Stimulated activated naive CD8-positive, alpha-beta T cell treated with anti-CD3 and anti-CD28 coated beads, Interleukin-15, Interleukin-2, amounts not matched to agents 100 ng/mL and 50 ng/mL, for 24 hours (primary cell): ENCODE results near the gene JMJD1C.
"Not testable (repeated sequence)": the region's sequence is repeated elsewhere in the genome, so short reads cannot be mapped to it uniquely, and the experiment has no call there.

Experiments used
- H3K27ac Mint-ChIP-seq: one replicate; pipeline ENCODE4 v1.8.0; 2021; ENCODE audit warnings: mild to moderate bottlenecking, mixed read lengths
- H3K27me3 Mint-ChIP-seq: one replicate; pipeline ENCODE4 v1.8.0; 2021; ENCODE audit warnings: mixed read lengths
- H3K36me3 Mint-ChIP-seq: one replicate; pipeline ENCODE4 v1.8.0; 2021; ENCODE audit warnings: low read depth, mixed read lengths
- H3K4me1 Mint-ChIP-seq: one replicate; pipeline ENCODE4 v1.8.0; 2021; ENCODE audit warnings: low read depth, mixed read lengths
- H3K4me3 Mint-ChIP-seq: one replicate; pipeline ENCODE4 v1.8.0; 2021; ENCODE audit warnings: mild to moderate bottlenecking, mixed read lengths
- H3K9me3 Mint-ChIP-seq: one replicate; pipeline ENCODE4 v1.8.0; 2021; ENCODE audit warnings: mixed read lengths

Gene JMJD1C

GRCh38 chr10:63493004-63493403 is 27.2 kb upstream of the JMJD1C start:
- Mint-ChIP-seq H3K27me3 (no peaks in the 10 kb centered on the region), H3K4me3 (no peak overlapping the region), H3K9me3 (no peaks in the 10 kb centered on the region), H3K36me3 (peaks cover 25% of the 10 kb centered on the region), H3K27ac (no peak overlapping the region), H3K4me1 (peaks cover 16% of the 10 kb centered on the region)

- not testable (repeated sequence) for H3K4me3 Mint-ChIP-seq, H3K9me3 Mint-ChIP-seq, H3K27me3 Mint-ChIP-seq, H3K27ac Mint-ChIP-seq
- Mint-ChIP-seq H3K4me1 (peaks cover 14% of the 10 kb centered on the region), H3K36me3 (peaks cover 25% of the 10 kb centered on the region)
These were observed 26.5 kb upstream of the JMJD1C start for GRCh38 chr10:63492317-63492690.

DNA sequence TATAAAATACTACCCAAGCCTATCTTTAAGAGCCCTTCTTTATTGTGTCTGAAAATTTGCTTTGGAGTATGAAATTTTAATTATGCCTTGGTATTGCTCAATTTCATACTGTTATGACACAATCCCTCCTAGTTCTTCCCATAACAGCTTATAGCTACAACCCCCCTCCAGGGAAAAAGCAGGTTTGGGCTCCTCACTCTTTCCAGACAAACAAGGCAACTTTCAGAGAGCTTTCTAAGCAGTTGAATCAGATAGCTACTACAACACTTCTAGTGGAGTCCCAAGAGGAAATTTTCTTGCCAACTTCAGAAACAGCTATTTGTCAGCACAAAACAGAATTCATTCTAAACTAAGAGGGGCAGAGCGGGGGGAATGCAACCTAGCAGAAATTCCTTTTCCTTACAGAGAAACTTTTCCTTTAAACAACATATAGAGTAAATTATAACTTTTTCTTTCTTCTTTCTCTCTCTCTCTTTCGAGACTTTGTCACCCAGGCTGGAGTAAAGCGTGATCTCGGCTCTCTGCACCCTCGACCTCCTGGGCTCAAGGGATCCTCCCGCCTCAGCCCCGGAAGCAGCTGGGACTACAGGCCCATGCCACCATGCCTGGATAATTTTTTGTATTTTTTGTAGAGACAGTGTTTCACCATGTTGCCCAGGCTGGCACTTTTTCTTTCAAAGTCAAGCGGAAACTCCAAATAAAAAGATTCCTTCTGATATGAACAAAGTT is 26.0 kb upstream of the JMJD1C start:
- no peaks in the 10 kb centered on the region for H3K9me3 Mint-ChIP-seq
- peaks cover 24% of the 10 kb centered on the region for H3K36me3 Mint-ChIP-seq
- H3K4me1 Mint-ChIP-seq: peaks cover 11% of the 10 kb centered on the region
- H3K27me3 Mint-ChIP-seq: no peaks in the 10 kb centered on the region
- no peak overlapping the region for H3K4me3 Mint-ChIP-seq
- peak overlapping the region; percentile 37 for H3K27ac Mint-ChIP-seq

DNA sequence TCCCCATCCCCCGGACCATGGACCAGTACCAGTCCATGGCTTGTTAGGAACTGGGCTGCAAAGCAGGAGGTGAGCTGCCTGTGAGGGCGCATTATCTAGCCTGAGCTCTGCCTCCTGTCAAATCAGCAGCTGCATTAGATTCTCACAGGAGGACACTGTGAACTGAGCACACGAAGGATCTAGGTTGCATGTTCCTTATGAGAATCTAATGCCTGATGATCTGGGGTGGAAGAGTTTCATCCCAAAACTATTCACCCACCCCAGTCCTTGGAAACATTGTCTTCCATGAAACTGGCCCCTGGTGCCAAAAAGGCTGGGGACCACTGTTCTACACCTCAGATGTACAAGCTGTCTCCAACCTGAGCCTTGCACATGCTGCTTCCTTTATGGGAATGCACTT is 24.1 kb upstream of the JMJD1C start:
- H3K4me3 Mint-ChIP-seq: no peak overlapping the region
- H3K27ac Mint-ChIP-seq: no peak overlapping the region
- no peaks in the 10 kb centered on the region for H3K9me3 Mint-ChIP-seq
- peaks cover 13% of the 10 kb centered on the region for H3K36me3 Mint-ChIP-seq
- H3K27me3 Mint-ChIP-seq: no peaks in the 10 kb centered on the region
- H3K4me1 Mint-ChIP-seq: peaks cover 8% of the 10 kb centered on the region

- H3K27me3 Mint-ChIP-seq: no peaks in the 10 kb centered on the region
- H3K27ac Mint-ChIP-seq: no peak overlapping the region
- no peaks in the 10 kb centered on the region for H3K9me3 Mint-ChIP-seq
- peaks cover 8% of the 10 kb centered on the region for H3K4me1 Mint-ChIP-seq
- no peak overlapping the region for H3K4me3 Mint-ChIP-seq
- peaks cover 11% of the 10 kb centered on the region for H3K36me3 Mint-ChIP-seq
These were observed 22.2 kb upstream of the JMJD1C start for GRCh38 chr10:63487990-63488389.

- Mint-ChIP-seq H3K27me3 (no peaks in the 10 kb centered on the region), H3K4me1 (peaks cover 4% of the 10 kb centered on the region), H3K27ac (no peak overlapping the region), H3K36me3 (no peaks in the 10 kb centered on the region), H3K9me3 (no peaks in the 10 kb centered on the region), H3K4me3 (no peak overlapping the region)
These were observed 18.2 kb upstream of the JMJD1C start for GRCh38 chr10:63483983-63484382.

- Mint-ChIP-seq H3K27me3 (no peaks in the 10 kb centered on the region), H3K9me3 (no peaks in the 10 kb centered on the region), H3K36me3 (no peaks in the 10 kb centered on the region), H3K27ac (no peak overlapping the region), H3K4me3 (no peak overlapping the region), H3K4me1 (peaks cover 4% of the 10 kb centered on the region)
These were observed 16.1 kb upstream of the JMJD1C start for GRCh38 chr10:63481815-63482421.

DNA sequence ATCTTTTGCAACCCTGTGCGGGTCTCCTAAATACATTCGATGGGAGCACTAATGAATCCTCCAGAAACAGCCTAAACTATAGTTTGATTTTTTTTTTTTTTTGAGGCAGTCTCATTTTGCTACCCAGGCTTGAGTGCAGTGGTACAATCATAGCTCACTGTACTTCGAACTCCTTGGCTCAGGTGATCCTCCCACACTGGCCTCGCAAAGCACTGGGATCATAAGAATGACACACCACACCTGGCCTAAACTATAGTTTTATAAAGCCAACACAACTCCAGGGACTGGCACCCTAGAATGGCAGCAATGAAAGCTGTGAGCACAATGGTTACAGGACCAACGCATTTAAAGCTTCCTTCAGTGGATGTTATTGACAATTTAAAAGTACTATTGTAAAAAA is 14.5 kb upstream of the JMJD1C start:
- H3K4me1 Mint-ChIP-seq: peaks cover 9% of the 10 kb centered on the region
- no peak overlapping the region for H3K4me3 Mint-ChIP-seq
- H3K27me3 Mint-ChIP-seq: no peaks in the 10 kb centered on the region
- H3K9me3 Mint-ChIP-seq: no peaks in the 10 kb centered on the region
- H3K36me3 Mint-ChIP-seq: no peaks in the 10 kb centered on the region
- H3K27ac Mint-ChIP-seq: no peak overlapping the region

GRCh38 chr10:63478564-63478963 is 12.8 kb upstream of the JMJD1C start:
- no peak overlapping the region for H3K27ac Mint-ChIP-seq
- no peaks in the 10 kb centered on the region for H3K9me3 Mint-ChIP-seq
- no peak overlapping the region for H3K4me3 Mint-ChIP-seq
- peaks cover 11% of the 10 kb centered on the region for H3K4me1 Mint-ChIP-seq
- no peaks in the 10 kb centered on the region for H3K36me3 Mint-ChIP-seq
- H3K27me3 Mint-ChIP-seq: no peaks in the 10 kb centered on the region

DNA sequence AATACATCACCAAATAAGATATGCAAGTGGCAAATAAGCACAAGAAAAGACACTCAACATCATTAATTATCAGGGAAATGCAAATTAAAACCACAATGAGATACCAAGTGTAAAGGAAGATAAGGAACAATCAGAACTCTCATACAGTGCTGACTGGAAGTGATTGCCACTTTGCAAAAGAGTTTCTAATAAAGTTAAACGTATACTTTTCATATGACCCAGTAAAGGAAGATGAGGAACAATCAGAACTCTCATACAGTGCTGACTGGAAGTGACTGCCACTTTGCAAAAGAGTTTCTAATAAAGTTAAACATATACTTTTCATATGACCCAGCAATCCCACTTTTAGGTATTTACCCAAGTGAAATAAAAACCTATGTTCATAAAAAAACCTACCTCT is 12.2 kb upstream of the JMJD1C start:
- H3K9me3 Mint-ChIP-seq: no peaks in the 10 kb centered on the region
- H3K4me1 Mint-ChIP-seq: peaks cover 11% of the 10 kb centered on the region
- H3K27me3 Mint-ChIP-seq: no peaks in the 10 kb centered on the region
- no peaks in the 10 kb centered on the region for H3K36me3 Mint-ChIP-seq
- no peak overlapping the region for H3K27ac Mint-ChIP-seq
- H3K4me3 Mint-ChIP-seq: no peak overlapping the region

GRCh38 chr10:63474488-63474887 is 8.7 kb upstream of the JMJD1C start:
- Mint-ChIP-seq H3K27ac (no peak overlapping the region), H3K4me1 (peaks cover 7% of the 10 kb centered on the region), H3K27me3 (no peaks in the 10 kb centered on the region)

DNA sequence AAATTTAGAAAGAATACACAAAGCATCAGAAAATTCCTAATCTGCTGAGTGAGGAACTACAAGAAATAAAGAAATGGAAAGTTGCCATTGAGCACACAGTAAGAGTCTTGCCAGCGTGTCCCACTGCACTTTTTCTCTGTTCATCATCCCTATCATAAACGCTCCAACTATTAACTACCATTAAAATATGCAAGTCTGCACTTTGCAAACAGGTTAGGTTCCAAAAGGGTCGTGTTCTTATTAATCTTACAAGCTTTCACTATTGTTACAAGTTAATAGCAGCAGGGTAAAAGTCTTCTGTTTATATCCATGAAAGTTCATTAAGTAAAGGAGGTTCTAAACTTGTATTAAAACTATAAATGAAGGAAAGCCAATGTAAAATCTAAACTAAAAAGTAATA is 5.2 kb upstream of the JMJD1C start:
- Mint-ChIP-seq H3K4me1 (peaks cover 15% of the 10 kb centered on the region), H3K36me3 (no peaks in the 10 kb centered on the region), H3K4me3 (no peak overlapping the region), H3K9me3 (no peaks in the 10 kb centered on the region), H3K27me3 (no peaks in the 10 kb centered on the region), H3K27ac (no peak overlapping the region)

More at GRCh38 chr10:63474488-63474887, 8.7 kb upstream of the JMJD1C start:
- Mint-ChIP-seq H3K9me3 (no peaks in the 10 kb centered on the region), H3K36me3 (no peaks in the 10 kb centered on the region), H3K4me3 (no peak overlapping the region)

DNA sequence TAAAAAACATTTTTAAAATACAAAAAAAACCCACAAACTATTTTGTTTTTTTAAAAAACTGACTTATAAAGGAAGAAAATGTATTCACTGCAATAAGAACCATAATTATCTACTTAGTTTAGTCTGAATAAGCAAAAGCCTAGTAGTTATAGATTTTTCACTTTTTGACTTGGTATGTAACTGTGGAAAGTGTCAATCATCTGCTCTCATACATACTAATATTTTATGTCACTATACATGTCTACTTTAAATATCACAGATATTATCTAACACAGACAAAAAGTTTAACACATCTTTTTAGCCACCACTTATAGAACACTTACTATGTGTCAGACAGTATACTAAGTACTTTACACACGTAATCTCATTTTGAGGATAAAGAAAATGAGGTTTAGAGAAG is 3.2 kb upstream of the JMJD1C start:
- Mint-ChIP-seq H3K4me3 (no peak overlapping the region), H3K27me3 (no peaks in the 10 kb centered on the region), H3K27ac (no peak overlapping the region), H3K9me3 (no peaks in the 10 kb centered on the region), H3K36me3 (no peaks in the 10 kb centered on the region), H3K4me1 (peaks cover 16% of the 10 kb centered on the region)

DNA sequence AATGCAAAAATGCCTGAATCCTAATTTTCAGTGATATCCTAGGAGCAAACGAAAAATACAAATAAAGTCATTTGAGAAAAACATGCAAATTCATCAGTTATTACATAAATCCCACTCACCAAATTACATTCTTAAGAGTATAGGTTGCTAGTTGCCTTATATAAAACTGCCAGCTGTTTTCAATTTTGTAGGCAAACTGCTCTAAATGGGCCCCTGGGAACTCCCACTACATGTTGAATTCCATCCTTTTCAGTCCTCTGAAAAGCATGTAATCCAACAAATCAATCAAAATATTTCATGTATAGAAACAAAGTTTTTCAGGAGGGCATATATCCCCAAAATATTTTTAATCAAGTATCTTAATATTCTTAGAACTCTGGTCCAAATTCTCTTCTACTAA is 2.1 kb upstream of the JMJD1C start:
- no peaks in the 10 kb centered on the region for H3K36me3 Mint-ChIP-seq
- no peak overlapping the region for H3K27ac Mint-ChIP-seq
- peaks cover 17% of the 10 kb centered on the region for H3K4me1 Mint-ChIP-seq
- H3K4me3 Mint-ChIP-seq: no peak overlapping the region
- H3K27me3 Mint-ChIP-seq: no peaks in the 10 kb centered on the region
- H3K9me3 Mint-ChIP-seq: no peaks in the 10 kb centered on the region

DNA sequence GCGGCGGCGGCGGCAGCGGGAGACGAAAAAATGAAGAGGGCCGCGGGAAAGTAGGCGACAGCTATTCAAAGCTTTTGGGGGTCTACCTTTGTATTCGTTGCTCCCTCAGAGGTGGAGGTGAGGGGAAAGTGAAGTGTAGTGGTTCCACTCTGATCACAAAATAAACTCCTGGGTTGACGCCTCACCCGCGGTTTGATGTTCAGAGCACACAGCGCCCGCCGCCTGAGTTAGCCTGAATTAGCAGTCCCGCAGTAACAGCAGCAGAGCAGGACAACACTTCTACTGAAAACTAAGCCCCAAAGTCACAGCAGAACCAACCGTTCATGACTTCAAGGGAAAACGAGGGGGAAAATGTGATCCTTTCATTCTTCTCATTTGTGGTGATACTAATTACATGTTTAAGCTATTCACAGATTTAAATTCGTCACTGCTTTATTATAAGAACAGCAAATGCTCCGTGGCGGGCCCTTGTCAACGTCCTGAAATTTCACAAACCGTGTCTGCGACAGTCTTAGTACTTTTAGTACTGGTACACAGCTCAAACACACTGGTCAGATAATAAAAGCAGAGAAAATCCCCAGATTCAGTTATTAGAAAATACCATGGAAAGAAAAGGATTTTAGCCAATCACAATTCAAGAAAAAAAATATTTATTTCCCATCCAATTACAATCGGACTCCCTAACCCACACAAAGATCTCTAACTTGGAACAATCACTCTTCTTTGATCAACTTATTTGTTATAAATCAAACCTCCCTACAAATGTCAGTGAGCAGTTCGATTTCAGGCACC is 563 bp upstream of the JMJD1C start:
- Mint-ChIP-seq H3K4me3 (peak overlapping the region; percentile 92), H3K9me3 (no peaks in the 10 kb centered on the region), H3K4me1 (peaks cover 17% of the 10 kb centered on the region), H3K27ac (peak overlapping the region; percentile 4), H3K27me3 (no peaks in the 10 kb centered on the region), H3K36me3 (no peaks in the 10 kb centered on the region)
